GM18511 (cell line): ENCODE measurements around the gene ETDB.
"Not testable (repeated sequence)": the region's sequence is repeated elsewhere in the genome, so short reads cannot be mapped to it uniquely, and the experiment has no call there.

ENCODE experiments used
- ATAC-seq: cut with Tn5 transposase; IDR thresholded peaks from one replicate; pipeline ENCODE4 v1.9.1; 2021; ENCODE audit warnings: mild to moderate bottlenecking, moderate library complexity; ENCODE audit not compliant: unreplicated experiment

ETDB gene

DNA sequence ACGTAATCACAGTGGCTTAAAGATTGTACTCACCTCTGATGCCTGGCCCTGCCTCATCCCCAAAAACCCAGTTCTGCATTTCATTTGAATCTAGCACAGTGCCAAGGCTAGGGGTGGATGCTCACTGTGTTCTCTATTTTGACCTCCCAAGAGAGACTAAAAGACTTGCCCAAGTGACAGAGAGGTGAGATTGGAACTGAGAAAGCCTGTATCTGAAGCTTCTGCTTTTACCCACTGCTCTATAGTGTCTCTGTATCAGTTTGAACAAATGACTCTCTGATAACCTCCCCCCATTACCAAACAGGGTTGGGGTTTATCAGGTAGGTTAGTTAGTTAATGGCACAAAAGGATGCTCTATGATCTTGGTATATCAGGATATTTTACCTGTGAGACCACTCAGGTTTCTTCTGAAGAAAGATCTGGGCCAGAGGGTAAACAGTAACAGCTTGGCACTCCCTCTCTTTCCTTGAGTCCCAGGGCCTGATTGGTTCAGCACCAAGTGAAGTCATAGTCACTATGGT, at the start of gene ETDB:
TSS of gene ETDB (minus strand) at position 471 of the 521 bp plus-strand sequence. CDS start 1,265 bp downstream, outside the sequence.
- not testable (repeated sequence) for ATAC-seq

DNA sequence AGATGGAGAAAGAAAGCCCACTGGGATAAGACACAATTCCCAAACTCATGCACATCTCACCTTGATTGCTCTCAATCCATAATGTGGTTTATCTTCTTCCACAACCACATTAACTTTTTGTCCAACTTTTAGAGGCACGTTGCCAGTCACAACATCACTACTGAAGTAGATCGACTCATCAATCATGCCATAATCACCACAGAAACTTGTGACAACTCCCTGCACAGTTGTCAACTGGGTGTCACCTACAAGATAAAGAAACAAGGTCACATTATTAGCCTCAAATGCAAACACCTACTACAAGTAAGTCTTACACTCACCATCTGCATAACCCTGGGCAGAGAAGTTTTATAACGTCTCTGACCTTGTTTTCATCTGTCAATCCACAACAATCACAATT, 49.2 kb upstream of the ETDB start:
- not testable (repeated sequence) for ATAC-seq

- ATAC-seq = no peak
Measured at GRCh38 chrX:135168486-135168885, 48.2 kb upstream of the ETDB start.

- ATAC-seq = not testable (repeated sequence)
Measured at GRCh38 chrX:135154688-135155087, 34.4 kb upstream of the ETDB start.

DNA sequence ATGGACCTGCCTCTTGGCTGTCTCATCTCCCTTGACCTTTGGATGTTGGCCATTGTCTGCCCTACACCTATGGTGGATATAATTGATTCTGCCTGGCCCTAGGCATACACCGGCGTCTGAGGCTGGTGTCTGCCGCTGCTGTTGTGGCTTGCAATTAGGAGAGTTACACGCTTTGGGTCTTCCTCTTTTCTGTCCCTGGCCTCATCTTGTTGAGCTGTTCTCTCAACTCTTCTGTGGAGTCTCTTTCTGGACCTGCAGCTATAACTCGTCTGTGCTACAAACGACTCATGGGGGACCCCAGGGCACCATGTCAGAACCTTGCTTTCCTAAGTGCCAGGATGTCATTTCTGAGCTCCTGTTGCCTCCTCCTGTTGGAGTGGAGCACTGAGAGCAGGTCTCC, 5.8 kb upstream of the ETDB start:
- ATAC-seq = not testable (repeated sequence)

DNA sequence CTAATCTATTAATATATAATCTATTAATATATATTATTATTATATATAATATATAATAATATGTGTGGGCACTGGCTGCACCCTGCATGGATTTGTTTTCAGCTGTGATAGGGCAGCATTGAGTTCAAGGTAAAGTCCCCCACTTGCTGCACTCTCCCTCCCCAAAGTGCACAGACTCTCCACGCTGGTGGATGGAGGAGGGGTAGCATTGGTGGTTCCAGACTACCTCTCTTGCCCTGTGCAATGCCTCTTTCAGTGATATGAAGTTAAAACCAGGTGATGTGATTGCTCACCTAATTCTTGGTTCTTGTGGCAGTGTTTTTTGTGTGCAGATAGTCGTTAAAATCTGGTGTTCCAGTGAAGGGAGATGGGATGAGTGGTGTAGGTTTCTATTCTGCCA, 4.3 kb downstream of the ETDB start:
- ATAC-seq = not testable (repeated sequence)

DNA sequence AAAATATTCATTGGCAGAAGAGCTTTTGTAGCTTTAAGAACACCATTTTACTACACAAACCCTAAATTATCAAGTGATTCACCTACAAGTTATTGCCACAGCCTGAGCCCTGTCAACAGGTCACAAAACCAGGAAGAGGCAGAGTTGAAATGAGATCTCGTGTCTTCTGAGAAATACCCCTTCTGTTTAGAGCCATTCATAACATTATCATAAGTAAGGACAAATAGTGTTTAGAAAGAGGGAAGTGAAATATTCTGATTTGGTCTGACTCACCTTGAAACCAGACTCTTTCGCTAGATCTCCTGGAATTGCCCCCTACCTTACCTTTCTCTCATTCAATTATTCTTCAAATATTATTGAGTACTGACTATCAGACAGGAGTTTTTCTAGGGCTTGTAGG, 5.9 kb downstream of the ETDB start:
- ATAC-seq = peak; percentile 97

DNA sequence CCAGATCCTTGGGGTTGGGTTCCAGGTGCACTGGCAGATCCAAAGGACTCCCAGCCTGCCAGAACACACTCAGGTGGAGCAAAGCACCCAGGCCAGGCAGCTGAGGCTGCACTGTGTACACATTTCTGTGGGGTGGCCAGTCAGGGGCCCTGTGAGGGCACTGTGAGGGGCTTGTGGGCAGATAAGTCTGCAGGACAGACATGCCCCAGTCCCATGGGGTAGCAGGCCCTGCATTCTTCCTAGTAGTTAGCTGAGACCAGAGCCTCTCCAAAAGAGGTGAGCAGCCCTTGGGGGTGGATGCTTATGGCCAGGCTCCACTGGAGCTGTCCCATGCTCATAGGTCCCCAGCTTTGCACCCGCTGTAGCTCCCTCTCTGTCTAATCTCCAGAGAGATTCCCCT, 7.6 kb downstream of the ETDB start:
- no peak for ATAC-seq

- ATAC-seq = peak; percentile 57
Measured at GRCh38 chrX:135112096-135112729, 8.1 kb downstream of the ETDB start.

DNA sequence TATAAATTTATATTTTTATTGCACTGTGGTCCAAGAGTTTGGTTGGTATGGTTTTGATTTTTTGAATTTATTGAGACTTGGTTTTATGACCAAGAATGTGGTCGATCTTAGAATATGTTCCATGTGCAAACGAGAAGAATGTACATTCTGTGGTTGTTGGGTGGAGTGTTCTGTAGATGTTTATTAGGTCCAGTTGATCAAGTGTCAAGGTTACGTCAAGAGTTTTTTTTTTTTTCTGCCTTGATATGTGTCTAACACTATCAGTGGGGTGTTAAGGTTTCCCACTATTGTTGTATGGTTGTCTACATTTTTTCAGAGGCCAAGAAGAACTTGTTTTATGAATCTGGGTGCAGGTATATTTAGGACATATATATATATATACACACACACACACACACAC, 10.8 kb downstream of the ETDB start:
- no peak for ATAC-seq

- ATAC-seq = no peak
Measured at GRCh38 chrX:135099493-135099783, 20.9 kb downstream of the ETDB start.

GRCh38 chrX:135097196-135097744, 23.1 kb downstream of the ETDB start:
- not testable (repeated sequence) for ATAC-seq

DNA sequence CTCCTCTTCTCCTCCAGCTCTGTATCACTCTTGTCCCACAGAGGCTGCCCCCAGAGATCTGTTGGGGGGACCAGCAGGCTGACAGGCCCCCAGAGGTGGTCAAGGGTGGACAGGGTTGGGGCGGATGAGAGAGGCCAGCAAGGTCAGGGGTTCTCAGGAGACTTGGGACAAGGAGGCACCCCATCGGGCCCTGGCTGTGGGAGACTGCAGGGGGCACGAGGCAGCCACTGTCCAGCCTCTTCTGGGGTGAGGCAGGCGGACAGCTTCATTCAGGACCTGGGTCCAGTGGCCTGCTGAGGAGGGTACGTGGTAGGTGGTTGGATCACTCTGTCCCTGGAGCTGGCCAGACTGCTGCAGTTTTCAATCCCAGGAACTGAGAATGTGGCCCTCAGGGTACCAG, 24.6 kb downstream of the ETDB start:
- ATAC-seq = no peak

DNA sequence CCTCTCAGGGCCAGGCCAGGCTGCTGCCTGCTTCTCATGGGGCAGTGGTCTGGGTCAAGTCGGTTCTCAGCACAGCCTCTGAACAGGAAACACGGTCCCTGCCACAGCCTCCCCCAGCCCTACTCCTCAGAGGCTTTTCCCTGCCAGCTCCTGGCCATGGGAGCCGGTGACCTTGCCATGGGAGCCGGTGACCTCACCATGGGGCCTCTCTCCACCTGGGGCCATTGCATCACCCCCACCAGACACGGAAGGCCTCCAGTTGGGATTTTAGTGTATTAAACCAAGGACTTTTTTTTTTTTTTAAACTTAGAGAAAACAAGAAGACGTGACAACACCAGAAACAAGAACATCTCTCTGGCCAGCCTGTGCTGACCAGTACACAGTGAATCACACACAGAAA, 25.6 kb downstream of the ETDB start:
- no peak for ATAC-seq

- ATAC-seq = no peak
Measured at GRCh38 chrX:135089126-135089525, 31.2 kb downstream of the ETDB start.

DNA sequence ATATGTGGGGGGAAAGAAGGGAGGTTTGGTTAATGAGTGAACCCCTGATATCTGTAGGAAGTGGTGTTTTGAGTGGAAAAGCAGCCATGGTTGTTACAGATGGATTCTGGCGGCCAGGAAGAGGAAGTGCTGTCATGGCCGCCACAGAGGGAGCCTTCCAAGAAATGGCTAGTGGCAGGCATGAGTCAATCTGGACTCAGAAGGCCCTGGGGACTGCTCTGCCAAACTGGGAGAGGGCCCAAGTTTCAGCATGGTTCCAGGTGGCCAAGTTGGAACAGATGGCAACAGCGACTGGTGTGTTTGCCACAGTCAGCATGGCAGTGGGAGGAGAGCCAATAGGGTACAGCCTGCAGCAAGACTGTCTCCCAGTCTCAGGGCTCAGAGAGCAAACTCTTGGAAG, 32.5 kb downstream of the ETDB start:
- ATAC-seq = no peak

- ATAC-seq = peak; percentile 97
Measured at GRCh38 chrX:135086197-135086854, 34.0 kb downstream of the ETDB start.

- ATAC-seq = no peak
Measured at GRCh38 chrX:135081693-135082404, 38.5 kb downstream of the ETDB start.
